Endothelial cell of umbilical vein (primary cell): ENCODE data around the gene ETV4. TPM values are rescaled to one million over a fixed set of nuclear protein-coding genes. Genes with fewer than 3 reads are reported as not detected.

Experiments used
- BruUV-seq: library from RNA; stranded (reverse); fragments of 400-500 nt; replicated peaks from 2 replicates; lab custom pipeline; 2021; lab: Mats Ljungman, UMichigan
- CTCF ChIA-PET: fragments of 300-600, 350-600 bp; sonication (Branson Sonifier 250); formaldehyde crosslinking; loops from one replicate; lab custom pipeline; 2021; ENCODE audit warnings: antibody characterized with exemption, inconsistent platforms; lab: Charles Lee
- POLR2A ChIA-PET: fragments of 300-600, 350-600 bp; sonication (Branson Sonifier 250); formaldehyde crosslinking; loops from one replicate; lab custom pipeline; 2021; ENCODE audit warnings: antibody characterized with exemption, inconsistent platforms; lab: Charles Lee
- DNase-seq: peaks from one replicate; pipeline ENCODE4 v3.0.0-alpha.2; 2011; ENCODE audit warnings: low read depth, low spot score
- FAIRE-seq: peaks from 2 replicates; lab custom pipeline; 2011; peaks lifted over from hg19 to GRCh38; lab: Jason Lieb, UNC
- H2AFZ ChIP-seq: 2 replicates; pipeline ENCODE4 v1.6.0; 2012; ENCODE audit warnings: low read depth, low read length, control low read depth, inconsistent platforms
- H3K27ac ChIP-seq: 2 replicates; pipeline ENCODE4 v1.5.1; 2011; ENCODE audit warnings: low read depth, mild to moderate bottlenecking, control low read depth, low read length, moderate library complexity; ENCODE audit not compliant: insufficient read depth
- H3K27me3 ChIP-seq, 2 experiments: 2 replicates each; pipeline versions ENCODE4 v1.6.0 to v1.6.1; 2011; ENCODE audit warnings: low read length in 2 of 2, mixed read lengths in 1 of 2; ENCODE audit not compliant: control insufficient read depth in 2 of 2, insufficient read depth in 2 of 2
- H3K36me3 ChIP-seq, 2 experiments: 2 replicates in 1 of 2; 3 replicates in 1 of 2; pipeline ENCODE4 v1.5.1; 2011; ENCODE audit warnings: low read length in 2 of 2, mild to moderate bottlenecking in 1 of 2, moderate library complexity in 1 of 2; ENCODE audit not compliant: control insufficient read depth in 2 of 2, insufficient read depth in 2 of 2; ENCODE audit errors: extremely low read depth in 1 of 2
- H3K4me1 ChIP-seq: 3 replicates; pipeline ENCODE4 v1.5.1; 2011; ENCODE audit warnings: mild to moderate bottlenecking, low read length; ENCODE audit not compliant: control insufficient read depth, insufficient read depth; ENCODE audit errors: extremely low read depth
- H3K4me2 ChIP-seq: 2 replicates; pipeline ENCODE4 v1.6.1; 2011; ENCODE audit warnings: low read length, control low read depth, mixed read lengths; ENCODE audit not compliant: insufficient read depth
- H3K4me3 ChIP-seq, 3 experiments: fragments of 200-600 bp in 1 of 3; sonication (generic), shearing (Covaris generic) in 1 of 3; replicated peaks in 1 of 3; 2 replicates each; pipeline ENCODE4 v1.5.1; 2011 to 2016; ENCODE audit warnings: control low read depth in 3 of 3, low read length in 3 of 3, mild to moderate bottlenecking in 2 of 3, inconsistent platforms in 1 of 3, low read depth in 1 of 3, moderate library complexity in 1 of 3; ENCODE audit not compliant: insufficient read depth in 1 of 3
- H3K79me2 ChIP-seq: 2 replicates; pipeline ENCODE4 v1.6.0; 2012; ENCODE audit warnings: low read length, inconsistent platforms; ENCODE audit not compliant: control insufficient read depth, insufficient read depth
- H3K9ac ChIP-seq: replicated peaks from 2 replicates; pipeline ENCODE3; 2011; ENCODE audit warnings: low read length, control low read depth; ENCODE audit not compliant: insufficient read depth; ENCODE audit errors: extremely low read depth
- H3K9me1 ChIP-seq: replicated peaks from 3 replicates; pipeline ENCODE4 v1.6.0; 2011; ENCODE audit warnings: mild to moderate bottlenecking, low read length; ENCODE audit not compliant: control insufficient read depth, insufficient read depth; ENCODE audit errors: extremely low read depth
- H3K9me3 ChIP-seq: replicated peaks from 2 replicates; pipeline ENCODE4 v1.5.1; 2012; ENCODE audit warnings: low read length, inconsistent platforms; ENCODE audit not compliant: control insufficient read depth, insufficient read depth
- H4K20me1 ChIP-seq: replicated peaks from 2 replicates; pipeline ENCODE3; 2011; ENCODE audit warnings: mild to moderate bottlenecking, low read length; ENCODE audit not compliant: control insufficient read depth, insufficient read depth; ENCODE audit errors: extremely low read depth
- EZH2 ChIP-seq: IDR thresholded peaks from 2 replicates; pipeline ENCODE4 v1.6.1; 2012; ENCODE audit warnings: borderline replicate concordance, low read depth, mild to moderate bottlenecking, moderate library complexity, low read length, inconsistent platforms; ENCODE audit not compliant: severe bottlenecking
- FOS ChIP-seq: IDR thresholded peaks from 2 replicates; pipeline ENCODE4 v1.6.1; 2011; ENCODE audit warnings: mild to moderate bottlenecking, low read length, moderate library complexity, borderline replicate concordance; ENCODE audit not compliant: insufficient read depth
- GATA2 ChIP-seq: IDR thresholded peaks from 2 replicates; pipeline ENCODE4 v1.7.0; 2011; ENCODE audit warnings: low read depth, mild to moderate bottlenecking, moderate library complexity, mixed read lengths, low read length; ENCODE audit not compliant: insufficient read length, insufficient read depth
- JUN ChIP-seq: IDR thresholded peaks from 2 replicates; pipeline ENCODE4 v1.6.1; 2011; ENCODE audit warnings: borderline replicate concordance, low read depth; ENCODE audit not compliant: insufficient read length, insufficient read depth
- MYC ChIP-seq: IDR thresholded peaks from one replicate; pipeline ENCODE4 v1.6.1; 2011; ENCODE audit warnings: mild to moderate bottlenecking, low read depth, low read length
- POLR2A ChIP-seq: IDR thresholded peaks from 2 replicates; pipeline ENCODE4 v1.6.1; 2012; ENCODE audit warnings: low read depth, mild to moderate bottlenecking, control low read depth, low read length
- POLR2AphosphoS5 ChIP-seq: IDR thresholded peaks from 2 replicates; pipeline ENCODE4 v1.6.1; 2012; ENCODE audit warnings: low read depth, mild to moderate bottlenecking, control low read depth, low read length, moderate library complexity; ENCODE audit not compliant: insufficient read depth
- dilution Hi-C: fragments of 300-500 bp; cut with MboI; formaldehyde crosslinking; loops from one replicate; pipeline ENCODE4 v1.15.0; 2019; ENCODE audit warnings: low sequenced_read_pairs; ENCODE audit not compliant: extremely low pct_ligation_motif_present
- intact Hi-C: fragments of 100-400 bp; cut with micrococcal nuclease; formaldehyde crosslinking; loops from one replicate; pipeline ENCODE4 v1.10.0; 2022
- polyA plus RNA-seq, 4 experiments: library from polyadenylated mRNA; depleted of rRNA in 3 of 4; stranded (reverse) in 3 of 4; unstranded in 1 of 4; fragments of >200 nt; gene quantifications; 2 replicates each; pipeline versions ENCODE4 v1.2.1 to v1.2.3, GENCODE V29; 2011 to 2012; ENCODE audit warnings: missing spikeins in 1 of 4
- total RNA-seq: library from RNA; stranded (reverse); gene quantifications from 2 replicates; pipeline ENCODE4 v1.2.3, GENCODE V29; 2021
- TF ChIP-seq, protein P1 (sequence below), 2 donors: IDR thresholded peaks; 1 replicate in 1 of 2; 2 replicates in 1 of 2; pipeline ENCODE4 v1.5.1; 2011; ENCODE audit warnings: low read length in 2 of 2, mild to moderate bottlenecking in 2 of 2, moderate library complexity in 2 of 2, control low read depth in 1 of 2, inconsistent platforms in 1 of 2, low read depth in 1 of 2; ENCODE audit not compliant: insufficient read depth in 1 of 2; ENCODE audit errors: extremely low read depth in 1 of 2
- TF ChIP-seq, protein P2 (sequence below): IDR thresholded peaks from 2 replicates; pipeline ENCODE4 v1.6.1; 2011; ENCODE audit not compliant: insufficient read depth, insufficient read length

Gene ETV4
- total and polyA plus RNA-seq, 2 donors (not counting 3 experiments of a cell fraction or from before 2014, with no cell fraction given) = 7.3 to 32.2 TPM

DNA sequence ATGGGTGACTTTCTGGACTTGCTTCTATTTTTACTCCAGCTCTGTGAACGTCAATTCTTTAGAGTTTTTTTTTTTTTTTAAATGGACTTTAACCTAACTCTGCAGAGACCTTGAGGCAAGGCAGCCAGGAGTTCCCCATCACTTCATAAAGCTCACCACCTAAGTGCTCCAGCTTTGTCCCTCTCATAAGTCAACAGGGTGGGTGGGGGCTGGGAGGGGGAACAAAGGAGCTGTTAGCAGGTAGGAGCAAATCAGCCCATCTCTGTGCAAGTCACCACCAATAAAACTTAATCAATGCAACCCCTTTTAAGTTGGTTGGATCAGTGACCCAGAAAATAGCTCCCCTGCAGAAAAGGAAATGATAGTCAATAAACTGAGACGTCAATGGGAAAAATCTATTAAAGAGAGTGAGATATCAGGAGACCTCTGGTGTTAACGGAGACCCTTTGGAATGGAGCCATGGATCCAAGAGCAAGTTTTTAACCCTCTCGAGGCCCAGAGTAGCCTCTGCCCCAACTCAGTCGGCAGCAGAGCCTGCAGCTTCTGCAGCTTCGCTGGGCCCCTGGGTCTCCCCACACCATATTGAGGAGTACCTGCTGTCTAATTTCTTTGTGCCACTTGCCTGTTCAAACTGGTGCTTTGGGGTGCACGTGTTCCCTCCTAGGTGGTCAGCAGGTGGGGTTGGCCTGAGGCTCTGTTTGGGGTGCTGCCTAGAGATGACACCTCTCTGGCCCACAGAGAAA lies 27.6 kb upstream of the ETV4 start:
- no peak for DNase-seq
- no peak overlapping the region for H2AFZ ChIP-seq

GRCh38 chr17:43572368-43572980 lies 26.3 kb upstream of the ETV4 start:
- CTCF ChIA-PET = interaction anchor here (1.1 to 10.1 kb wide), 4 partner anchors 52 to 187 kb away, joined by 3 to 595 read pairs (median 6); no protein-coding TSS in a partner anchor
- Histone ChIP-seq H3K79me2 (no peaks in the 10 kb centered on the region), H3K27ac (no peak overlapping the region), H3K4me2 (no peak overlapping the region), H3K9me3 (no peaks in the 10 kb centered on the region), H3K9ac (no peak overlapping the region), H3K4me1 (no peaks in the 10 kb centered on the region), H2AFZ (no peak overlapping the region), H3K36me3 (no peaks in the 10 kb centered on the region), H3K4me3 (no peak overlapping the region), H3K9me1 (no peaks in the 10 kb centered on the region), H3K27me3 (no peaks in the 10 kb centered on the region), H4K20me1 (no peaks in the 10 kb centered on the region)
- BruUV-seq = no TSS peak
- no peak for TF ChIP-seq FOS
- no peak for TF ChIP-seq JUN
- no peak for TF ChIP-seq MYC
- no peak for TF ChIP-seq POLR2AphosphoS5
- TF ChIP-seq, protein P1, sequence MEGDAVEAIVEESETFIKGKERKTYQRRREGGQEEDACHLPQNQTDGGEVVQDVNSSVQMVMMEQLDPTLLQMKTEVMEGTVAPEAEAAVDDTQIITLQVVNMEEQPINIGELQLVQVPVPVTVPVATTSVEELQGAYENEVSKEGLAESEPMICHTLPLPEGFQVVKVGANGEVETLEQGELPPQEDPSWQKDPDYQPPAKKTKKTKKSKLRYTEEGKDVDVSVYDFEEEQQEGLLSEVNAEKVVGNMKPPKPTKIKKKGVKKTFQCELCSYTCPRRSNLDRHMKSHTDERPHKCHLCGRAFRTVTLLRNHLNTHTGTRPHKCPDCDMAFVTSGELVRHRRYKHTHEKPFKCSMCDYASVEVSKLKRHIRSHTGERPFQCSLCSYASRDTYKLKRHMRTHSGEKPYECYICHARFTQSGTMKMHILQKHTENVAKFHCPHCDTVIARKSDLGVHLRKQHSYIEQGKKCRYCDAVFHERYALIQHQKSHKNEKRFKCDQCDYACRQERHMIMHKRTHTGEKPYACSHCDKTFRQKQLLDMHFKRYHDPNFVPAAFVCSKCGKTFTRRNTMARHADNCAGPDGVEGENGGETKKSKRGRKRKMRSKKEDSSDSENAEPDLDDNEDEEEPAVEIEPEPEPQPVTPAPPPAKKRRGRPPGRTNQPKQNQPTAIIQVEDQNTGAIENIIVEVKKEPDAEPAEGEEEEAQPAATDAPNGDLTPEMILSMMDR (IDR thresholded peaks at IDR 0.05; ENCODE audit: extremely low read depth in 1 of 2, insufficient read depth in 1 of 2, low read depth in 1 of 2, low read length in 2 of 2) = no peak
- TF ChIP-seq, protein P2, sequence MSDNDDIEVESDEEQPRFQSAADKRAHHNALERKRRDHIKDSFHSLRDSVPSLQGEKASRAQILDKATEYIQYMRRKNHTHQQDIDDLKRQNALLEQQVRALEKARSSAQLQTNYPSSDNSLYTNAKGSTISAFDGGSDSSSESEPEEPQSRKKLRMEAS = no peak
- TF ChIP-seq EZH2 = no peak
- no peak for TF ChIP-seq GATA2
- no peak for TF ChIP-seq POLR2A
- FAIRE-seq (no peak), DNase-seq (no peak)
- POLR2A ChIA-PET = no interaction called here
- intact Hi-C loops (no loop called here), dilution Hi-C loops (no loop called here)

More for the DNA sequence above, 27.6 kb upstream of the ETV4 start:
- intact Hi-C loops = no loop called here
- Histone ChIP-seq H3K4me2 (no peak overlapping the region), H3K4me3 (no peak overlapping the region), H3K9me1 (no peaks in the 10 kb centered on the region), H3K4me1 (peaks cover 9% of the 10 kb centered on the region), H4K20me1 (no peaks in the 10 kb centered on the region), H3K79me2 (no peaks in the 10 kb centered on the region), H3K9me3 (no peaks in the 10 kb centered on the region), H3K27ac (no peak overlapping the region), H3K27me3 (no peaks in the 10 kb centered on the region), H3K36me3 (no peaks in the 10 kb centered on the region), H3K9ac (no peak overlapping the region)
- CTCF ChIA-PET = interaction anchor here (0.7 to 10.1 kb wide), 13 partner anchors 10 to 193 kb away, joined by 3 to 595 read pairs (median 4); no protein-coding TSS in a partner anchor
- BruUV-seq = no TSS peak
- no peak for TF ChIP-seq EZH2
- no peak for TF ChIP-seq GATA2
- no peak for TF ChIP-seq POLR2AphosphoS5
- no peak for TF ChIP-seq JUN
- TF ChIP-seq, protein P2 = no peak
- dilution Hi-C loops = no loop called here
- FAIRE-seq = no peak
- POLR2A ChIA-PET = no interaction called here
